Glutamatergic neuron (in vitro differentiated cells): ENCODE data around the gene TMEM233. TPM values are rescaled to one million over a fixed set of nuclear protein-coding genes. Genes with fewer than 3 reads are reported as not detected.

Source experiments
- DNase-seq: peaks from one replicate; pipeline ENCODE4 v3.0.0; 2022
- H3K27ac Mint-ChIP-seq: one replicate; pipeline ENCODE4 v1.8.0; 2020; ENCODE audit warnings: mild to moderate bottlenecking, mixed read lengths, inconsistent platforms; ENCODE audit not compliant: unreplicated experiment
- H3K27me3 Mint-ChIP-seq: one replicate; pipeline ENCODE4 v1.8.0; 2020; ENCODE audit warnings: mild to moderate bottlenecking, moderate library complexity, mixed read lengths, inconsistent platforms; ENCODE audit not compliant: unreplicated experiment
- H3K36me3 Mint-ChIP-seq: one replicate; pipeline ENCODE4 v1.8.0; 2020; ENCODE audit warnings: mild to moderate bottlenecking, mixed read lengths, inconsistent platforms; ENCODE audit not compliant: unreplicated experiment
- H3K4me1 Mint-ChIP-seq: one replicate; pipeline ENCODE4 v1.8.0; 2020; ENCODE audit warnings: mild to moderate bottlenecking, low read depth, mixed read lengths, inconsistent platforms; ENCODE audit not compliant: unreplicated experiment
- H3K4me3 Mint-ChIP-seq: one replicate; pipeline ENCODE4 v1.8.0; 2020; ENCODE audit warnings: mild to moderate bottlenecking, mixed read lengths, inconsistent platforms; ENCODE audit not compliant: unreplicated experiment
- H3K9me3 Mint-ChIP-seq: one replicate; pipeline ENCODE4 v1.8.0; 2020; ENCODE audit warnings: mild to moderate bottlenecking, moderate library complexity, mixed read lengths, inconsistent platforms; ENCODE audit not compliant: unreplicated experiment
- CTCF ChIP-seq: fragments of 200-600 bp; sonication (generic); IDR thresholded peaks from one replicate; pipeline ENCODE4 v1.5.0; 2021; ENCODE audit not compliant: partially characterized antibody, unreplicated experiment
- long read RNA-seq: library from polyadenylated mRNA; unstranded; transcript quantifications from one replicate; pipeline ENCODE4 v2.0.0, GENCODE V29; 2020; ENCODE audit not compliant: unreplicated experiment
- total RNA-seq: library from RNA; stranded (reverse); fragmentation: NEBNext Ultra II Directional; extraction: Animal tissue kit (Norgen Biotek cat#: 25700); gene quantifications from one replicate; pipeline ENCODE4 v1.2.1, GENCODE V29; 2021; ENCODE audit not compliant: unreplicated experiment

Gene TMEM233
- not detected for total RNA-seq
- long read RNA-seq, result 0 reads

GRCh38 chr12:119593578-119594398, at the start of gene TMEM233:
TSS of gene TMEM233 (plus strand) at chr12:119593774. CDS start at chr12:119593849, 75 bp downstream.
- no peak for TF ChIP-seq CTCF
- Mint-ChIP-seq H3K27ac (no peak within 1 kb of the TSS), H3K27me3 (peaks cover 39% of the 10 kb centered on the region), H3K4me1 (peaks cover 2% of the 10 kb centered on the region), H3K9me3 (peaks cover 2% of the 10 kb centered on the region), H3K36me3 (no peaks in the 10 kb centered on the region), H3K4me3 (peak within 1 kb of the TSS; percentile 96)
- DNase-seq, result peak; percentile 69

GRCh38 chr12:119544765-119545625, 48.6 kb upstream of the TMEM233 start:
- Mint-ChIP-seq H3K4me3 (no peak overlapping the region), H3K4me1 (no peaks in the 10 kb centered on the region), H3K36me3 (no peaks in the 10 kb centered on the region), H3K9me3 (peaks cover 3% of the 10 kb centered on the region), H3K27me3 (peaks cover 8% of the 10 kb centered on the region), H3K27ac (no peak overlapping the region)
- DNase-seq, result peak; percentile 70
- TF ChIP-seq CTCF, result peak; percentile 96

- no peaks in the 10 kb centered on the region for H3K4me1 Mint-ChIP-seq
Observed at GRCh38 chr12:119546340-119546739, 47.2 kb upstream of the TMEM233 start.

GRCh38 chr12:119547001-119547400, 46.6 kb upstream of the TMEM233 start:
- no peak overlapping the region for H3K4me3 Mint-ChIP-seq
- H3K4me1 Mint-ChIP-seq, result no peaks in the 10 kb centered on the region
- no peaks in the 10 kb centered on the region for H3K36me3 Mint-ChIP-seq
- peaks cover 5% of the 10 kb centered on the region for H3K27me3 Mint-ChIP-seq
- H3K27ac Mint-ChIP-seq, result no peak overlapping the region
- peaks cover 1% of the 10 kb centered on the region for H3K9me3 Mint-ChIP-seq
- DNase-seq, result no peak
- no peak for TF ChIP-seq CTCF

More at GRCh38 chr12:119546340-119546739, 47.2 kb upstream of the TMEM233 start:
- DNase-seq, result no peak
- H3K27ac Mint-ChIP-seq, result no peak overlapping the region
- peaks cover 1% of the 10 kb centered on the region for H3K9me3 Mint-ChIP-seq
- H3K27me3 Mint-ChIP-seq, result peaks cover 5% of the 10 kb centered on the region
- no peaks in the 10 kb centered on the region for H3K36me3 Mint-ChIP-seq
- H3K4me3 Mint-ChIP-seq, result no peak overlapping the region
- TF ChIP-seq CTCF, result no peak

GRCh38 chr12:119556854-119557253, 36.7 kb upstream of the TMEM233 start:
- H3K27me3 Mint-ChIP-seq, result no peaks in the 10 kb centered on the region
- no peak overlapping the region for H3K4me3 Mint-ChIP-seq
- DNase-seq, result no peak
- H3K27ac Mint-ChIP-seq, result no peak overlapping the region
- H3K36me3 Mint-ChIP-seq, result no peaks in the 10 kb centered on the region
- no peak for TF ChIP-seq CTCF
- no peaks in the 10 kb centered on the region for H3K4me1 Mint-ChIP-seq
- no peaks in the 10 kb centered on the region for H3K9me3 Mint-ChIP-seq
